Activated T-cell treated with anti-CD3 and anti-CD28 coated beads for 48 hours (primary cell): Measurements from ENCODE around the gene EME1.
"Not testable (repeated sequence)": the region's sequence is repeated elsewhere in the genome, so short reads cannot be mapped to it uniquely, and the experiment has no call there.

ENCODE experiments used
- DNase-seq: peaks from one replicate; pipeline ENCODE4 v3.0.0-alpha.2; 2020; ENCODE audit warnings: low read depth

The EME1 gene, protein sequence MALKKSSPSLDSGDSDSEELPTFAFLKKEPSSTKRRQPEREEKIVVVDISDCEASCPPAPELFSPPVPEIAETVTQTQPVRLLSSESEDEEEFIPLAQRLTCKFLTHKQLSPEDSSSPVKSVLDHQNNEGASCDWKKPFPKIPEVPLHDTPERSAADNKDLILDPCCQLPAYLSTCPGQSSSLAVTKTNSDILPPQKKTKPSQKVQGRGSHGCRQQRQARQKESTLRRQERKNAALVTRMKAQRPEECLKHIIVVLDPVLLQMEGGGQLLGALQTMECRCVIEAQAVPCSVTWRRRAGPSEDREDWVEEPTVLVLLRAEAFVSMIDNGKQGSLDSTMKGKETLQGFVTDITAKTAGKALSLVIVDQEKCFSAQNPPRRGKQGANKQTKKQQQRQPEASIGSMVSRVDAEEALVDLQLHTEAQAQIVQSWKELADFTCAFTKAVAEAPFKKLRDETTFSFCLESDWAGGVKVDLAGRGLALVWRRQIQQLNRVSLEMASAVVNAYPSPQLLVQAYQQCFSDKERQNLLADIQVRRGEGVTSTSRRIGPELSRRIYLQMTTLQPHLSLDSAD

GRCh38 chr17:50372758-50373556 lies at the start of gene EME1, which contains the start of gene MRPL27:
EME1 (plus strand) TSS chr17:50373229; CDS start chr17:50375209, 1,980 bp downstream.
MRPL27 (minus strand) TSS chr17:50373184; CDS start chr17:50373170, 14 bp downstream.
- DNase-seq, result peak; percentile 73

GRCh38 chr17:50325906-50326305 lies 47.1 kb upstream of the EME1 start:
- no peak for DNase-seq

DNA sequence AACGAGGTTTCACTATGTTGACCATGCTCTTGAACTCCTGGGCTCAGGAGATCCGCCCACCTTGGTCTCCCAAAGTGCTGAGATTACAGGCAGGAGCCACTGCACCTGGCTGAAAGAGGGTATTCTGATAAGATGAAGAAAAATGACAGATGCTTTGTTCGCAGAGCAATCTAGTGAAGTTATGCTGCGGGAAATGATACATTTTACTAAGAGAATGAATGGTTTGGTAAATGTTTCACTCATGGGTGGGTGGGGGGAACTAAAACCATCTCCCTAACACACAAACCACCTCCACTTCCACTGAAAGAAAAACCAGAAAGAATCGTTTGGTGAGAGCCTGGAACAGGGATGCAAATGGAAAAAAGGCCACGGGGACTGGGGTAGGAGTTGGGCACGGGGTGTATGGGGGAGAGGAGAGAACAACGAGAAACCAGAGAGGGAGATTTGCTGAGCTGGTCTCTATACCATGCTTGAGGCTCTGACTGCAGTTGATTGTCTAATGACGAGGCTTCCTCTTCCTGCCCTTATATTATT lies 46.1 kb upstream of the EME1 start:
- no peak for DNase-seq

GRCh38 chr17:50328363-50329325 lies 44.4 kb upstream of the EME1 start:
- no peak for DNase-seq

DNA sequence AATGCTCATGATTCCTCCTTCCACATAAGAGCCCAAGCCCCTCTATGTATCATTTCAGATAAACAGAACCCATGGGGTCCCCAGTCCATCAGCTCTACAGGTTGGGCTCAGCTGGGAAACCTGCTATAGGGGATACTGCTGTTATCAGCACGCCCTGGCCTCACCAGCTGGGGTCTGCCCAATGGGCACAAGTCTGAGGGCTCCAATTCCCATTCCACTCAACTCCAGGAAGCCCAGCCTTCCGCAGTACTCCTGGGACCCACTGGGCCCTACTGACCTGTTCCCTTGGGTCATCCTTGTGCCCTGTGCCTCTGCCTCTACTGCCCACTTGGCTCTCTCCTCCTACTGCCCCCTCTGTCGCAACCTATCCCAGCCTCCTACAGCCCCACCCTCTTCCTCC lies 43.3 kb upstream of the EME1 start:
- DNase-seq, result no peak

DNA sequence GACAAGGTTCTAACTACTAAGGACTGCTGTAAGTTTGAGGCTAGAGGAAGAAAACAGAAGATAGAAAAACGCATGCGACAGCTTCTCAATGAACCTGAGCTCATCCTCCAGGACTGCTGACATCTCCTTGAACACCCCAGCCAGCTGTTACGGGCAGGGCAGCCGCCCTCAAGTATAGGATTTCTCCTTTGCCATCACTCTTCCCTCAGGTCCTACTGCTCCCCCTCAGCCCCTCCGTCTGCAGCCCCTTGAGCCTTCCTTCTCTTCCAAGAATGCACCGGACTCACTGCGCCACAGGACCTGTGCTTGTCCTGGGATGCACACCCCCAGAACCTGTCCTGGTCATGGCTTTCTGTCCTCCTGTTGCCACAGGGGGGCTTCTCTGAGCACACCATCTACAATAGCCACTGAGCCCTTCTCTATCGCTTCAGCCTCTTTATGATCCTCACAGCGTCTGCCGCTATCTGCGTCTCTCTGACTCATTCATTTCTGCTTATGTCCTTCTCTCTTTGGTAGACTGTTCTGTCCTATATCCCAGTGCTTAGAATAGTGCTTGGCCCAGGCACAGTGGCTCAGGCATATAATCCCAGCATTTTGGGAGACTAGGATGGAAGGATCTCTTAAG lies 42.8 kb upstream of the EME1 start:
- DNase-seq, result no peak

DNA sequence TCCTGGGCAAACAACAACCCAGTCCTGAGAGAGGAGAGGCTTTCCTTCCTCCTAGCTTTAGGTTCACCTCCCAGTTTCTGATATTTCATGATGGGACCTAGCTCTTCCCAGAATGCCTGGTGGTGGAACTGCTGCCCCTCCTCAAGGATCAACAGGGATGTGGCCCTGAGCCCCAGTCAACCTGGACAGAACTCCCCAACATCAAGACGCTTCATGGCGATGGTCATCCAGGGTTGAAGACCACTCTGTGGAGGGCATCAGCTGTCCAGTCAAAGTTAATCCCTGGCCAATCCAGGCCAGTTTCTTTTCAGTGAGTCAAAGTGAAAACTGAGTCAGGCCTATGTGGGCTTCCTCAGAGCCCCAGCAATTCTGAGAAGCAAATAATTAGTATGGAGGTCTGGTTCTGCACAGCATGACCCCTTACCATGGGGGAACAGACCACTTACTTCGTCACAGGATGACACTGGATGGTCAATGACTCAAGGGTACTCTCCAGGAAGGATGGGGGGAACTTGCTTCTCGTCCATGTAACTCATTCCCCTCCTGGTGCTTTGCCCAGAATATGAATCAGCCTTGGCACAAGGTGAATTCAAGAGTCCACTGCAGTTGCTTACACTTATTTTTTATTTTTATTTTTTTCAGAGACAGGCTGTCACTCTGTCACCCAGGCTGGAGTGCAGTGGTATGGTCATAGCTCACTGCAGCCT lies 41.8 kb upstream of the EME1 start:
- DNase-seq, result no peak

DNA sequence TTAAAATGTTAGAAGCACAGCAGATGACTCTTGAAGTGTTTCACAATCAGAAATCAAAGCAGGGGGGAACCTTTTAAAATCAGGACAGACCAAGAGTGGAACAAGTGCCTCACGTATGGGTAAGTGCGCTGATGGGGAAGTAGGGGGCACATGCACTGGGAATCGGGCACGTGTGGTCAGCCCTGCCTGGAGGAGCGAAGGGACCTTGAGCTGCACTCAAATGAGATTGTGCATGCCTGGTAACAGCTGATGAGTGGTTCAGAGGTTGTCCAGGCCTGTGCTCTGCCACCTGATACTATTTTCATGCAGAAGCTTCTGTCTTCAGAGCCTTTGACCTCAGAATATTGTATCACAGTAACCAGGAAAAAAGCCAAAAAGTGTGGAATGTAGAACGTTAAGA lies 40.8 kb upstream of the EME1 start:
- DNase-seq, result no peak

- DNase-seq, result not testable (repeated sequence)
Measured at GRCh38 chr17:50333291-50334057, 39.6 kb upstream of the EME1 start.

GRCh38 chr17:50337956-50338355 lies 35.1 kb upstream of the EME1 start:
- DNase-seq, result no peak

DNA sequence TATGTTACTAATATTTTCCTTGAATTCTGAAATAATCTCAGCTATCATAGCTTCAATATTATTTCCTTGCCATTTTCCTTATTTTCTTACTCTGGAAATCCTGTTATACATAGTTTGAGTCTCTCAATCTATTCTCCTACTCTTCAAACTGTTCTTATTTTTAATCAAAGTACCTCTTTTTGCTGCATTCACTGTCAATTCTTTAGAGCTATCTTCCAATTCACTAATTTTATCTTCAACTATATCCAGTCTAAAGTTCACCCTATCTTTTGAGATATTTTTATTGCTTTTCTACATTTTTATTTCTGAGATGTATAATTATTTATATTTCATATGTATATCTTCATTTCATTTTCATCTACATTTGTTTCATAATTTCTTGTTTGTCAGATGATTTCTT lies 34.4 kb upstream of the EME1 start:
- no peak for DNase-seq

DNA sequence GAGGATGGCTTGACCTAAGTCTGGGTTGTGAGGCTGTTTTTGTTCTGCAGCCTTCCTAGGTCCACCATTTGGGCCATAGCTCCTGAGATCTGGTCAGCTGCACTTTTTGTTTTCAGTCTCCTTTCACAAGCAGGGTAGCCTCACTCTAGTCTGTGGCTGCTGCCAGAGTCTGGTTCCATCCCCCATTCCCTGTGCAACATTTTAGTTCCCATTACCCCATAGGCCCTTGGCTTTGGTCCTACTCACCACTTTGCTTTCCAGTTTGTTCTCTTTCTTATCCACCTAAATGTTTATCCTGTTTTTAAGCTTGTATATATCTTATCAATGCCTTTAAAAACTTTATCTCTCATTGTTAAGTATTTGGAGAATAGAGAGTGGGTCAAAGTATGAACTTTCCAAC lies 33.6 kb upstream of the EME1 start:
- DNase-seq, result no peak

GRCh38 chr17:50344731-50345365 lies 28.2 kb upstream of the EME1 start:
- no peak for DNase-seq

GRCh38 chr17:50345432-50346312 lies 27.4 kb upstream of the EME1 start, which contains the start of gene XYLT2:
XYLT2 (plus strand) TSS chr17:50346126; CDS start chr17:50346141, 15 bp downstream.
- DNase-seq, result peak; percentile 93

- DNase-seq, result peak; percentile 55
Measured at GRCh38 chr17:50346313-50347116, 26.5 kb upstream of the EME1 start.

GRCh38 chr17:50347117-50347893 lies 25.7 kb upstream of the EME1 start:
- no peak for DNase-seq
